HAP-1 (cell line): ENCODE data around the gene C3orf18.

ENCODE experiments used
- DNase-seq, 2 experiments: peaks; one replicate each; pipeline ENCODE4 v3.0.0-alpha.2; 2016 to 2020; ENCODE audit warnings: low spot score in 2 of 2
- H3K27me3 ChIP-seq: fragments of 250-450 bp; sonication (Bioruptor Pico); 2 replicates; pipeline ENCODE4 v1.5.1; 2020; ENCODE audit warnings: low read depth, mild to moderate bottlenecking, moderate library complexity
- H3K36me3 ChIP-seq: fragments of 250-450 bp; sonication (Bioruptor Pico); replicated peaks from 2 replicates; pipeline ENCODE4 v1.5.1; 2020; ENCODE audit warnings: mild to moderate bottlenecking
- H3K4me1 ChIP-seq: fragments of 250-450 bp; sonication (Bioruptor Pico); 2 replicates; pipeline ENCODE4 v1.5.1; 2020; ENCODE audit warnings: mild to moderate bottlenecking
- H3K4me3 ChIP-seq: fragments of 250-450 bp; sonication (Bioruptor Pico); 2 replicates; pipeline ENCODE4 v1.5.1; 2020; ENCODE audit warnings: mild to moderate bottlenecking, moderate library complexity
- H3K9me3 ChIP-seq: fragments of 250-450 bp; sonication (Bioruptor Pico); 2 replicates; pipeline ENCODE4 v1.5.1; 2020; ENCODE audit warnings: mild to moderate bottlenecking, moderate library complexity
- in situ Hi-C: fragments of 300-500 bp; cut with MboI; formaldehyde crosslinking; loops from 3 replicates; pipeline ENCODE4 v1.14.3; 2020; ENCODE audit warnings: low sequenced_read_pairs, inconsistent platforms, mixed read lengths

Gene C3orf18

DNA sequence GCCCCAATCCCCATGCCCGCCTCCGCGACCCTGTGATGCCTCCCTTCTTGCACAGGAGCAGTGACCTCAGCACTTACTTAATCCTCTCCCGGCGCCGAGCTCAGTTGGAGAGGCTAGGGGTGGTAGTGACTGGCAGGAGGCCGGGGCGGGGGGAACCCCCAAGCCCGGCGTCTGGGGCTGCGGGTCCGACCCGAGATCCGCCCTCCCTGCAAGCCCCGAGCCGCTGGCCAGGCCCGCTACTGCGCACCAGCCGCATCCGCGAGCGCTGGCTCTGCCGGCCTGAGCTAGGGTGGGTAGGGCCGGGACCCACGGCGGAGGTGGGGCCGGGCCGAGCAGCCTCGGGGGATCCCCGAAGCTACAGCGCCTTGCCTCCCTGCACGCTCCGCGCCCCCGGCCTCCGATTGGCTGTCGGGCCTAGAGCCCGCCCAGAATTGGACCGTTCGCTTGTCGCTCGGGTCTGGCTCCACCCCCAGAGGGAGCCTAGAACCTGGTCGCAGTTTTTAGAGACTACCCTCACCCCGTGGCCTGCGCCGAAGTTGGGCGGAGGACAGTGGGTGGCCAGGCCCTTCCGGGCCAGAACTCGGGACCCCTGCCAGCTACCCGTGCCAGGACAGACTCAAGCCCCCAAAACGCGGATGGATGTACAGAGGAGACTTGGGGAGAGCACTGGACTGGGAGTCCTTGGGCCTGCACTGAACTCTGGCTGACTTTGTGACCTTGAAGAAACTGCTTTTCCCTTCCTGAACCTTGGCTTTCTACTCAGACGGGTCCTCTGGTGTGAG, at the start of gene C3orf18:
TSS of gene C3orf18 (minus strand) at position 362 of the 782 bp plus-strand sequence. CDS start 2,048 bp downstream, outside the sequence.
- Histone ChIP-seq H3K9me3 (no peaks in the 10 kb centered on the region), H3K36me3 (peaks cover 3% of the 10 kb centered on the region), H3K4me1 (no peaks in the 10 kb centered on the region), H3K27me3 (no peaks in the 10 kb centered on the region), H3K4me3 (no peak within 1 kb of the TSS; the same call in 1 of the 2 replicates)
- in situ Hi-C loops: no loop called here
- DNase-seq: peak in 1 of 2 experiments; percentile 24

DNA sequence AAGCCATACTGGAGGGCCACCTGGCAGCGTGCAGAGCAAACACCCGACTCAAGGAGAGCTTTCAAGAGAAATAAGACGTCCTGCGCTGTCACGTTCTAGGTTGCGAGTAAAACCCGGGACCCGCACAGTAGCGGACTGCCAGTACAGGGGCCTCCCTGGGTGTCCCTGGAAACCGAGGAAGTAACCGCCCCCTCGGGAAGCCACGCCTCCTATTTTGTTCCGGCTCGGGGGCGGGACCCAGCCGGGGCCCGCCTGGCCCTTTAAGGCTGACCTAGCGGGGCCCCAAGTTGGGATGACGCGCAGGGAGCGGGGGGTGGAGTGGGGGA, 49.2 kb upstream of the C3orf18 start:
- H3K4me1 ChIP-seq: peaks cover 17% of the 10 kb centered on the region
- H3K4me3 ChIP-seq: peak overlapping the region; percentile 90
- in situ Hi-C loops: loop anchor here (5.0 kb wide), 1 partner anchor 756 kb away; no protein-coding TSS in a partner anchor
- no peaks in the 10 kb centered on the region for H3K27me3 ChIP-seq
- DNase-seq: peak; percentile 87 to 95
- peaks cover 11% of the 10 kb centered on the region for H3K36me3 ChIP-seq
- H3K9me3 ChIP-seq: no peaks in the 10 kb centered on the region

DNA sequence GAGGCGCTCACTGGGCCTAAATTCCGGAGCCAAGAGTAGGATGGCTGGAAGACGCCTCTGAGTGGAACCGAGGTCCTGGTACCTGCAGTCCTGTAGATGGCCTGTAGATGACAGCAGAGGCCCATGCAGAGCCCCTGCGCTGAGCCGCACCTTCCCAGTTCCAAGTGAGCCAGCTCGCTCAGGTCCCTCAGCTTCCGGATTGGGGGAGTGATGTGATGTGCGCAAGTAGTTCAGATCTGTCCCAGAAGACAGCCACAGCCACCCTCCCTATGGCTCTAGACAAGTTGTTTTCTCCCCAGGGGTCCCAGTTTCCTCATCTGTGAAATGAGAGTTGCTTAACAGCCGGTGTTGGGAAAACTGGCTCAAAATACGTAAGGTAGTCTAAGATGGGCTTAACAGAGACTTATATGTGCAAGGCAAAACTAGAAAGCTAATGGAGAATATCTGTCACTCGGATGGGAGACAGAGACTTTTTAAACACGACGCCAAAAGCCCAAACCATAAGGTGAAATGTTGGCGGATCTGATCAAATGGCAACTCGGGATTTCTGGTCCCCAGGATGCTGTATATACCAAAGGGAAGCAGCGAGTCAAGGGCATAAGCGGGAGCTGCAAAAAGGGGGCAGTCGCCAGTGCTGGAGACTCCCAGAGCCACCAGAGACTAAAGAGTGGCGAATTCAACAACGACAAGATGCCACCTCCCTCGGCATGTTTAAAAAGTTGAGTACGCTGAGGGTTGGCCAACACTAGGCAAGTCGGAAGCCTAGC, 48.6 kb upstream of the C3orf18 start:
- Histone ChIP-seq H3K9me3 (no peaks in the 10 kb centered on the region), H3K4me3 (peak overlapping the region; percentile 90), H3K36me3 (peaks cover 11% of the 10 kb centered on the region), H3K4me1 (peaks cover 18% of the 10 kb centered on the region), H3K27me3 (no peaks in the 10 kb centered on the region)
- DNase-seq: peak; percentile 89 to 92
- in situ Hi-C loops: loop anchor here (5.0 kb wide), 1 partner anchor 756 kb away; no protein-coding TSS in a partner anchor

DNA sequence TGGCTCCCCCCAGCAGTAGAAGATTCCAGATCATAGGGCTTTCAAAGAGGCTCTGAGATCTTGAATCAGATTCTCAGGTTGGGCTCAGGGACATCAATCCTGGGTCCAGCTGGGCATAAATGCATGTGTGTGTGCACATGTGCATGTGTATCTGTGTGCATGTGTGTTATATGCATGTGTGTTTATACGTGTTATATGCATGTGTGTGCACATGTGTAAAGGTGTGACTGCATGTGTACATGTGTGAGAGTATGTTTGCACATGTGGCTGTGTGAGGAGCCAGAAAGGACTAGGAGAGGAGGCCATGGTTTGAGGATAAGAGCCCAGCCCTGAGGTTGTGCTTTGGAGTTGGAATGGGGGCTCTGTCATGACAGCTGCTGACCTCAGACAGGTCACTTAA, 47.6 kb upstream of the C3orf18 start:
- no peak for DNase-seq
- Histone ChIP-seq H3K36me3 (peaks cover 11% of the 10 kb centered on the region), H3K9me3 (no peaks in the 10 kb centered on the region), H3K27me3 (no peaks in the 10 kb centered on the region), H3K4me3 (no peak overlapping the region), H3K4me1 (peaks cover 26% of the 10 kb centered on the region)
- in situ Hi-C loops: loop anchor here (5.0 kb wide), 1 partner anchor 757 kb away; no protein-coding TSS in a partner anchor

DNA sequence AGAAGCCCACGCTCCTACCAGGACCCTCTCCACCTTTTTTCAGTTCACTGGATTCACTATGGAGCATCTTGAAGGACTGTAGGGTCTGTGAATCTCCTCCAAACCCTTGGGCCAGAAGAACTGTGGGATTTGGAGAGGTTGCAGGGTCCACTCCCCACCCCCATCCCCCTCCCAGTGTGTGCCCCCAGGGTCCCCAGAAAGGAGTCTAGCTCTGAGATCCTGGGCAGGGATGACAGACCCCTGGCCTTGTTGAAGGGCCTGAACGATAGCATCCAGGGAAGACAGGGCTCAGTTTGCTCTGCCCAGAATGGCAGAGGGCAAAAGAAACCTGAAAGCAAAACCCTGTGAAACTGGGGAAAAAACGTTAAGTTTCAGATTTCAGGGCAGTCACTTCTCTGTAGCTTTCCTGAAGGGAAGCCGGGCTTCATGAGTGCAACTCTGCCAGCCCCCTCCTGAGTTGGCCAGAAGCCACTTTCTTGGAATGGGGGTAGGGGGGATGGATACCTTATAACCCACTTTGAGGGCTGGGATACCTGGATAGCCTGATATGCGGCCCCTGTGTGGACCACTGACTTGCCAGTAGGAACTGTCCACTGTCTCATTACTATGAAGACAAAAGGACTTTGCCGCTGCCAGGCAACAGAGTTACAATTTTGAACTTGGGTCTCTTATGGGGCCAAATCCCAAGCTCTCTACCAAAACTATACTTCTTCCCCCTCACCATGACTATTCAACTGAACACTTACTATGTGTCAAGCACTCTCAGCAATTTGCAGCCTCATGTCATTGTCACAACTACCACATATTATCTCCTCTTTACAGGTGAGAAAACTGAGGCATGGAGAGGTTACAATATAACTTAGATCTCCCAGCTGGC, 45.7 kb upstream of the C3orf18 start:
- H3K4me1 ChIP-seq: peaks cover 22% of the 10 kb centered on the region
- H3K4me3 ChIP-seq: no peak overlapping the region
- no peaks in the 10 kb centered on the region for H3K27me3 ChIP-seq
- H3K36me3 ChIP-seq: no peaks in the 10 kb centered on the region
- H3K9me3 ChIP-seq: no peaks in the 10 kb centered on the region
- DNase-seq: no peak
- in situ Hi-C loops: no loop called here

DNA sequence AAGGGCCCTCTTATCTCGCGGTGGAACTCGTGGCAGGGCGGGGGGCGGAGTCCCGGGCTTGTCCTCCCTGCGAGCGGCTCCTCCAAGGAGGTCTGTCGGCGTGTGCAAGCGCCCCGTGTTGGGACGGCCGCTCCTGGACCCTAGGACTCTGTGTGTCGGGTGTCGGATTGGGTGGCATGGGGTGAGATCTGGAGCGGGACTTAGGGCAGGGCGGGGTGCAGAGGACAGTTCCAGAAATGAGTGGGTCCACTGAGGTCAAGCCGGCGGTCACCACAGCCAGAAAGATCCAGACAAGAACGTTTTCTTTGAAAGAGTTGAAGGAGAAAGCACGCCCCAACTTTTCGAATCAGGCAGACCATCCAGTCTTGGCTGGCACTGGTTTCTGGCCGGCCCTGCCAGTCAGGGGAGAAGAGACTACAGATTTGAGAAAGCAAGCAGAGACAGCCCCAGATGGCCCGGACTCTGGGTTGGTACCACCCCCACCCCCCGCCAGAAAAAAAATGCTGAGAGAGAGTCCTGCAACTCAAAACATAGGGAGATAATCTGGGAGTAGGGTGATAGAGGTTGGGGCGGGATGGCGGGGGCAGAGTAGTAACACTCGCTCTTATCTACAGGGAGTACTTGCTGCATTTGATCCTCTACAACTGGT, 44.8 kb upstream of the C3orf18 start:
- Histone ChIP-seq H3K4me3 (peak overlapping the region; percentile 59), H3K36me3 (no peaks in the 10 kb centered on the region), H3K4me1 (peaks cover 18% of the 10 kb centered on the region), H3K9me3 (no peaks in the 10 kb centered on the region), H3K27me3 (no peaks in the 10 kb centered on the region)
- in situ Hi-C loops: no loop called here
- no peak for DNase-seq

DNA sequence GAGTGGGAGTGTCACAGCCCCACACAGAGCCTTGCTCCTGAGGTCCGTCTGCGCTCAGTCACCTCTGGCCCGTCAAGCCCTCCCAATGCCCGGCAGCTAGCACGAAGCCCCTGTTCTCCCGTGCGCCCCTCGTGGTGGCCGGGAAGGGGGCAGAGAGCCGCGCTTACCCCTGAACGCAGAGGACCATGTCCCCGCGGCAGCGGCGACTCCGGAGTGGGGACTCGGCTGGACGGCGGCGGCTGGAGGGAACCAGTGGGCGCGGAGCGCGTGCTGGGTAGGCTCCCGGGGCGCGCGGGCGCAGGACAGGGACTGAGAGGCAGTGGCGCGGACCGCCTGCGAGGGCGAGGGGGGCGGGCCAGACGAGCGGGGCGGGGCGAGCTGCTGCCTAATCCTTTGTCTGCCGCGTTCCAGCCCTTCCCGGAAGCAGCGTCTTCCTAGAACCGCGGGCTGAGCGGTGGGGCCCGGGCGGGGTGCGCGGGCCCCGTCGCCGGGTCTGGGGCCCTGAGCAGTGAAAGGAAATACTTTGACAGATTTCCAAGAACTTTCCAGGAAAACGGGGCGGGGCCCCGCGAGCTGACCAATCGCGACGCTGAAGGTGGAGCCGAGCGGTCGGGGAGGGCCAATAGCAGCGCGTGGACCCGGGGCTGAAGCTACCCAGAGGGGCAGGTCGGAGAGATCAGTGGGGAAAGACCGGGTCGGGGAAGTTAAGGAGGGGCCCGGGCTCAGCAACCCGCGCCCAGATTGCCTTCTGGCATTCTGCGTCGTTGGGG, 44.1 kb upstream of the C3orf18 start, which contains the start of gene CISH:
TSS of gene CISH (minus strand) at position 311 of the 770 bp plus-strand sequence. CDS start at position 187, 124 bp downstream.
- Histone ChIP-seq H3K9me3 (no peaks in the 10 kb centered on the region), H3K27me3 (no peaks in the 10 kb centered on the region), H3K36me3 (no peaks in the 10 kb centered on the region), H3K4me3 (peak within 1 kb of the TSS; percentile 59), H3K4me1 (peaks cover 18% of the 10 kb centered on the region)
- in situ Hi-C loops: no loop called here
- peak; percentile 96 to 98 for DNase-seq

DNA sequence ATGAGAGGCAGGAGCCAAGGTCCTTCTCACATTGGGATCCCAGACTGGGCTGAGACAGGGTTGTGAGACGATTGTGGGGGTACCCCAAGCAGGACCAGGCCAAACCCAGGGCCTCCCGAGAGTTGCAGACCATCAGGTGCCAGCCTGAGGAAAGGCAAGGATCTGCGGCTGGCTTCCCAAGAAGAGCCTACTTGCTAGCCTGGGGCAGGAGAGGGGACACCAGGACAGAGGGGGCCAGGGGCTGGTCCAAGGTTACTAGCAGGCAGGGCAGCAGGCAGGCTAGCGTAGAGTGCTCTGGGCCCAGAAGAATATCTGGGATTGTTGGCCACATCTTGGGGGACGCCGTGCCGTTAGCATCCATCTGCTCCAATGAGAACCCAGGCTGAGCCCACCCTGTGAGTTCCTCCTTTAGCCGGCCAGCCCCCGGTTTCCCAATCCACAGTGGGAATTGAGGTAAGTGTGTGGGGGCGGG, 43.5 kb upstream of the C3orf18 start:
- Histone ChIP-seq H3K36me3 (no peaks in the 10 kb centered on the region), H3K9me3 (no peaks in the 10 kb centered on the region), H3K4me3 (peak overlapping the region; percentile 59), H3K4me1 (peaks cover 12% of the 10 kb centered on the region), H3K27me3 (no peaks in the 10 kb centered on the region)
- in situ Hi-C loops: no loop called here
- DNase-seq: no peak

DNA sequence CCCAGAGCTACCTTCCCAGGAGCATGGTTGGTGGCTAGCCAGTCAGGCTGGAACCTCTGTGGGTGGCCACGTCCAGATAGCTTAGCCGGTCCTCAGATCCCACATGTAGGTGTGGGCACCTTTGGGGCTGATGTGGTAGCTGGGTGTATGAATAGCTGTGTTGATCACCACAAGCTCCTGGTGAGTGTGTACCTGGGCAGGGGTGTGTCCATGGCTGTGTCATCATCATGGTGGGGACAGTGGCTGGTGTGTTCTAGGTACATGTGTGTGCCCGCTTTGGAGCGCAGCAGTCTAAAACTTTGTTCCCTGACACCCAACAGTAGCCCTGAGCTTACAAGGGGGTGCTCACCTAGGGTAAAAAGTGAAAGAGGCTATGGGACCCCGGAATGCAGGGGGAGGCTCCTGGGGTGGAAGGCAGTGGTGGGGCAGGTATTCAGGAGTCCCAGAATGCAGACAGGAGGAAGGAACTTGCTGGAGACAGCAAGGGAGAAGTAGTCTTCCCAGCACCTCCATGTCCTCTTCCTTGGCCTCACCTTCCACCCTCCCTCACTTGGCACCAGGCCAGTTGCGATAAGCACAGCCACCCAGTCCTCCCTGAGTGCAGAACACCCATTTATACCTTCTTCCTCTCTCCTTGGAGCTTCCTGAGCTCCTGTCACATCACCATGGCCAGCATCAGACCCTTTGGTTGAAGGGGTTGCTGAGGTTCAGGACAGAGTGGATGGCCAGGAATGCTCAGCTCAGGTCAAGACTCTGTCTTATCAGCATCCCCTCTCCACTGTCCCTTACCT, 42.8 kb upstream of the C3orf18 start:
- H3K27me3 ChIP-seq: no peaks in the 10 kb centered on the region

DNA sequence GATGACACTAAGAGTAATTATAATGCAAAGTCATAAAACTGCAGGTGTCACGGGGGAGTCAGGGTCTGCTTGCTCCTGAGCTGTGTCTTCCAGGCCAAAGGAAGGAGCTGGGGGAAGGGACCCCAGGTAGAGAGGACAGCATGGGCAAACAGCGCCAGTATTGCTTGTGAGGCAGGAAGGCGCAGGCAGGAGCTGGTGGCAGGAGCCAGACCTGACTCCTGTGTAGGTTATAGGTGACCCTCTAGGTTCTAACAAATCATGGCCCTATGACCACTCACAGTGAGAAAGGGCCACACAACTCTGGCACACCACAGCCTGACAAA, 42.2 kb upstream of the C3orf18 start:
- peaks cover 12% of the 10 kb centered on the region for H3K4me1 ChIP-seq
- DNase-seq: no peak
- H3K9me3 ChIP-seq: no peaks in the 10 kb centered on the region
- in situ Hi-C loops: no loop called here
- no peak overlapping the region for H3K4me3 ChIP-seq
- no peaks in the 10 kb centered on the region for H3K27me3 ChIP-seq
- peaks cover 4% of the 10 kb centered on the region; the same call in 1 of the 2 replicates for H3K36me3 ChIP-seq

More for the DNA sequence above, 42.8 kb upstream of the C3orf18 start:
- no peaks in the 10 kb centered on the region for H3K9me3 ChIP-seq
- peaks cover 4% of the 10 kb centered on the region; the same call in 1 of the 2 replicates for H3K36me3 ChIP-seq
- in situ Hi-C loops: no loop called here
- peaks cover 12% of the 10 kb centered on the region for H3K4me1 ChIP-seq
- peak overlapping the region; percentile 59 for H3K4me3 ChIP-seq
- DNase-seq: no peak

DNA sequence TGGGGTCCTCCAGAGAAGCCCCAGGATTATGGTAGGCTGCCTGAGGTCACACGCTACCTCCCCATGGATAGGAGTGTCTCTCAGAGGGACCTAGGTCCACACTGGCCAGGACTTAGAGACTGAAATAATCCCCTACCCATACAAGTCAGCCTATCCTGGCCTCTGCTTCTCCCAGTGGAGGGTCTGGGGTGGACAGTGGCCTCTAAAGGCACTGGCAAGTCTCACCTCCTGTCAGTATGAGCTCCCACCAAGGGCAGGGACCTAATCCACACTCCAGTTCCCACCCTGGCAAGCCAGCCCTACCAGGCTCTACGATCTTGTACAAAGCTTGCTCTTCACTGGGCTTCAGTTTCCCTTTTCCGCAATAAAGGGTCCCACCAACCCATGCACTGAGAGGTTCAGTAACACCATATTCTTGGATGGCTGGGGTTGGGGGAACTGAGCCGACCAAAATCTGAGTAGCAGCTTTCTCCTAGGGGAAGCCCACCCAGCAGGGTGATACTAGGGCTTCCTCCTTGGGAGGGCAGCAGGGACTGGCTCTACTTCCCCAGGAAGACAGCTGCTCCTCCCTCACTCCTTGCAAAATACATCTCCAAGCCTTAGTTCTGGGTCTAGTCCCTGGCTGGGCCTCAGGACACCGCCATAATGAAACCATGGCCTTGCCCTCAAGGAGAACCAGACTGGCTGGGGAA, 41.7 kb upstream of the C3orf18 start:
- no peak overlapping the region for H3K4me3 ChIP-seq
- peaks cover 12% of the 10 kb centered on the region for H3K4me1 ChIP-seq
- DNase-seq: no peak
- H3K36me3 ChIP-seq: peaks cover 4% of the 10 kb centered on the region; the same call in 1 of the 2 replicates
- H3K27me3 ChIP-seq: no peaks in the 10 kb centered on the region
- in situ Hi-C loops: no loop called here
- H3K9me3 ChIP-seq: no peaks in the 10 kb centered on the region
